NB4 (cell line): ENCODE results near the gene SH3PXD2A.
A peak's percentile ranks its signal among the peaks of the same experiment; 100 is the strongest.

Experiments
- DNase-seq: peaks from one replicate; pipeline ENCODE4 v3.0.0; 2010; ENCODE audit warnings: low read depth
- H3K4me3 ChIP-seq: one replicate; pipeline ENCODE4 v1.5.1; 2011; ENCODE audit warnings: mild to moderate bottlenecking, low read depth, low read length, moderate library complexity
- CTCF ChIP-seq: IDR thresholded peaks from one replicate; pipeline ENCODE4 v1.5.1; 2012; ENCODE audit warnings: low read depth, low read length
- MAX ChIP-seq: IDR thresholded peaks from 2 replicates; pipeline ENCODE4 v1.6.1; 2011; ENCODE audit warnings: low read depth, low read length
- MYC ChIP-seq: IDR thresholded peaks from 2 replicates; pipeline ENCODE4 v1.6.1; 2011; ENCODE audit warnings: low read depth, low read length
- POLR2A ChIP-seq: IDR thresholded peaks from 2 replicates; pipeline ENCODE4 v1.6.1; 2011; ENCODE audit warnings: mild to moderate bottlenecking; ENCODE audit not compliant: insufficient read length; ENCODE audit errors: extremely low read depth

The SH3PXD2A gene

GRCh38 chr10:103600325-103600724 lies 255.1 kb downstream of the SH3PXD2A start:
- H3K4me3 ChIP-seq, result no peak overlapping the region
- no peak for TF ChIP-seq MAX
- DNase-seq, result no peak

GRCh38 chr10:103599907-103600306 lies 255.5 kb downstream of the SH3PXD2A start:
- TF ChIP-seq POLR2A (no peak), MYC (no peak), MAX (no peak), CTCF (no peak)
- no peak for DNase-seq
- no peak overlapping the region for H3K4me3 ChIP-seq

GRCh38 chr10:103599211-103599610 lies 256.2 kb downstream of the SH3PXD2A start:
- no peak for DNase-seq
- TF ChIP-seq CTCF (no peak), MAX (no peak)
- H3K4me3 ChIP-seq, result no peak overlapping the region

GRCh38 chr10:103598654-103599115 lies 256.7 kb downstream of the SH3PXD2A start:
- no peak overlapping the region for H3K4me3 ChIP-seq
- DNase-seq, result peak; percentile 74
- TF ChIP-seq CTCF, result peak; percentile 67
- TF ChIP-seq POLR2A, result no peak
- peak; percentile 37; the same call in 1 of the 2 replicates for TF ChIP-seq MAX

GRCh38 chr10:103597003-103597402 lies 258.4 kb downstream of the SH3PXD2A start:
- TF ChIP-seq POLR2A (no peak), MYC (no peak), CTCF (no peak), MAX (no peak)
- no peak overlapping the region for H3K4me3 ChIP-seq
- no peak for DNase-seq

GRCh38 chr10:103595933-103596726 lies 259.2 kb downstream of the SH3PXD2A start:
- no peak for TF ChIP-seq MYC
- TF ChIP-seq POLR2A, result no peak
- no peak for TF ChIP-seq MAX
- no peak for TF ChIP-seq CTCF
- H3K4me3 ChIP-seq, result no peak overlapping the region
- DNase-seq, result peak; percentile 42
